H9 (cell line): Measurements from ENCODE around the gene CDX2. TPM values are rescaled to one million over a fixed set of nuclear protein-coding genes. Genes with fewer than 3 reads are reported as not detected.

ENCODE experiments used
- DNase-seq: peaks from one replicate; pipeline ENCODE4 v3.0.0-alpha.2; 2017
- H2AFZ ChIP-seq: one replicate; pipeline ENCODE4 v1.6.1; 2013; ENCODE audit warnings: mild to moderate bottlenecking, low read length, control low read depth, moderate library complexity
- H2AK5ac ChIP-seq: 2 replicates; pipeline ENCODE4 v1.6.1; 2013; ENCODE audit warnings: low read length, control low read depth, mixed read lengths; ENCODE audit not compliant: insufficient read length
- H2BK120ac ChIP-seq: one replicate; pipeline ENCODE4 v1.6.1; 2013; ENCODE audit warnings: low read depth, mild to moderate bottlenecking, low read length, control low read depth, inconsistent platforms; ENCODE audit not compliant: poor library complexity, severe bottlenecking
- H2BK12ac ChIP-seq: 2 replicates; pipeline ENCODE4 v1.6.1; 2013; ENCODE audit warnings: low read length, control low read depth, mixed read lengths, low read depth; ENCODE audit not compliant: insufficient read length
- H2BK15ac ChIP-seq: 2 replicates; pipeline ENCODE4 v1.6.1; 2013; ENCODE audit warnings: low read depth, low read length, control low read depth
- H2BK20ac ChIP-seq: one replicate; pipeline ENCODE4 v1.6.1; 2013; ENCODE audit warnings: low read depth, mild to moderate bottlenecking, low read length, control low read depth, inconsistent platforms; ENCODE audit not compliant: poor library complexity, severe bottlenecking
- H2BK5ac ChIP-seq: 2 replicates; pipeline ENCODE4 v1.6.1; 2013; ENCODE audit warnings: low read length, control low read depth, mixed read lengths; ENCODE audit not compliant: insufficient read length
- H3K14ac ChIP-seq: 2 replicates; pipeline ENCODE4 v1.6.1; 2013; ENCODE audit warnings: low read length, control low read depth; ENCODE audit not compliant: insufficient read depth
- H3K18ac ChIP-seq: 2 replicates; pipeline ENCODE4 v1.6.1; 2013; ENCODE audit warnings: low read depth, mild to moderate bottlenecking, mixed read lengths, low read length, control low read depth; ENCODE audit not compliant: insufficient read length
- H3K23ac ChIP-seq: 2 replicates; pipeline ENCODE4 v1.6.1; 2013; ENCODE audit warnings: low read length, control low read depth, mixed read lengths, low read depth; ENCODE audit not compliant: insufficient read length
- H3K23me2 ChIP-seq: 2 replicates; pipeline ENCODE4 v1.6.1; 2013; ENCODE audit warnings: low read depth, mild to moderate bottlenecking, mixed read lengths, low read length, control low read depth; ENCODE audit not compliant: insufficient read length, poor library complexity, severe bottlenecking
- H3K27ac ChIP-seq: 2 replicates; pipeline ENCODE4 v1.5.1; 2013; ENCODE audit warnings: low read length, control low read depth, mixed read lengths, low read depth; ENCODE audit not compliant: insufficient read length
- H3K27me3 ChIP-seq: 2 replicates; pipeline ENCODE4 v1.6.1; 2013; ENCODE audit warnings: low read length, control low read depth, inconsistent platforms; ENCODE audit not compliant: insufficient read depth
- H3K4ac ChIP-seq: 2 replicates; pipeline ENCODE4 v1.6.1; 2013; ENCODE audit warnings: low read depth, mild to moderate bottlenecking, control low read depth, inconsistent platforms, low read length, moderate library complexity
- H3K4me1 ChIP-seq: 2 replicates; pipeline ENCODE4 v1.6.1; 2013; ENCODE audit warnings: low read length, control low read depth, inconsistent platforms; ENCODE audit not compliant: insufficient read depth
- H3K4me2 ChIP-seq: 2 replicates; pipeline ENCODE4 v1.6.1; 2013; ENCODE audit warnings: low read length, control low read depth, mixed read lengths; ENCODE audit not compliant: insufficient read length, insufficient read depth
- H3K56ac ChIP-seq: 2 replicates; pipeline ENCODE4 v1.6.1; 2013; ENCODE audit warnings: low read depth, mild to moderate bottlenecking, mixed read lengths, low read length, control low read depth; ENCODE audit not compliant: insufficient read length
- H3K79me1 ChIP-seq: 2 replicates; pipeline ENCODE4 v1.6.1; 2013; ENCODE audit warnings: low read depth, mild to moderate bottlenecking, moderate library complexity, low read length, control low read depth, inconsistent platforms; ENCODE audit not compliant: insufficient read depth, poor library complexity, severe bottlenecking
- H3K79me2 ChIP-seq: 2 replicates; pipeline ENCODE4 v1.6.1; 2013; ENCODE audit warnings: low read length, control low read depth, inconsistent platforms; ENCODE audit not compliant: insufficient read depth
- H3K9ac ChIP-seq: 2 replicates; pipeline ENCODE4 v1.6.1; 2013; ENCODE audit warnings: low read length, control low read depth, mixed read lengths; ENCODE audit not compliant: insufficient read length; ENCODE audit errors: extremely low read depth
- H3K9me3 ChIP-seq: one replicate; pipeline ENCODE4 v1.6.1; 2013; ENCODE audit warnings: low read depth, low read length, inconsistent platforms; ENCODE audit not compliant: control insufficient read depth
- H3T11ph ChIP-seq: one replicate; pipeline ENCODE4 v1.6.1; 2013; ENCODE audit warnings: mild to moderate bottlenecking, low read length, control low read depth, inconsistent platforms
- H4K20me1 ChIP-seq: one replicate; pipeline ENCODE4 v1.6.1; 2013; ENCODE audit not compliant: control insufficient read depth, insufficient read length, insufficient read depth
- H4K5ac ChIP-seq: 2 replicates; pipeline ENCODE4 v1.6.1; 2013; ENCODE audit warnings: low read depth, mild to moderate bottlenecking, mixed read lengths, low read length, control low read depth; ENCODE audit not compliant: insufficient read length
- H4K8ac ChIP-seq: replicated peaks from 2 replicates; pipeline ENCODE4 v1.6.1; 2013; ENCODE audit warnings: low read length, control low read depth, mixed read lengths, low read depth; ENCODE audit not compliant: insufficient read length
- H4K91ac ChIP-seq: 2 replicates; pipeline ENCODE4 v1.6.1; 2013; ENCODE audit warnings: low read depth, mild to moderate bottlenecking, moderate library complexity, mixed read lengths, low read length, control low read depth; ENCODE audit not compliant: insufficient read length
- H3K27ac Mint-ChIP-seq, 3 experiments: 2 replicates in 2 of 3; 3 replicates in 1 of 3; pipeline ENCODE4 v1.8.0; 2020 to 2021; ENCODE audit warnings: mixed read lengths in 3 of 3, mild to moderate bottlenecking in 1 of 3, moderate library complexity in 1 of 3
- H3K27me3 Mint-ChIP-seq: 2 replicates; pipeline ENCODE4 v1.8.0; 2021; ENCODE audit warnings: low read depth, mild to moderate bottlenecking, moderate library complexity, mixed read lengths
- H3K36me3 Mint-ChIP-seq, 3 experiments: 2 replicates in 2 of 3; 3 replicates in 1 of 3; pipeline ENCODE4 v1.8.0; 2020 to 2021; ENCODE audit warnings: low read depth in 3 of 3, mixed read lengths in 3 of 3; ENCODE audit not compliant: insufficient read depth in 1 of 3
- H3K4me1 Mint-ChIP-seq, 2 experiments: 2 replicates each; pipeline ENCODE4 v1.8.0; 2020; ENCODE audit warnings: mixed read lengths in 2 of 2
- H3K4me3 Mint-ChIP-seq, 2 experiments: 2 replicates in 1 of 2; 3 replicates in 1 of 2; pipeline ENCODE4 v1.8.0; 2020 to 2021; ENCODE audit warnings: mild to moderate bottlenecking in 2 of 2, mixed read lengths in 2 of 2, moderate library complexity in 1 of 2
- H3K9me3 Mint-ChIP-seq, 2 experiments: 2 replicates in 1 of 2; 3 replicates in 1 of 2; pipeline ENCODE4 v1.8.0; 2020; ENCODE audit warnings: mild to moderate bottlenecking in 2 of 2, mixed read lengths in 2 of 2, moderate library complexity in 1 of 2
- CTCF ChIP-seq: fragments of 200-600 bp; sonication (generic); conservative IDR thresholded peaks from 3 replicates; pipeline ENCODE4 v1.8.0; 2021; ENCODE audit warnings: antibody characterized with exemption, mild to moderate bottlenecking
- WGBS: extraction: QIAGEN DNeasy Blood & Tissue Kit; methylation state at CpG from one replicate; pipeline ENCODE4 v1.1.7; 2013; ENCODE audit warnings: missing lambda C conversion rate, low lambda C conversion rate, mixed read lengths; ENCODE audit not compliant: insufficient read length; ENCODE audit errors: extremely low coverage; 5-methylcytosine and 5-hydroxymethylcytosine counted together
- total RNA-seq: library from RNA; stranded (reverse); gene quantifications from 2 replicates; pipeline ENCODE4 v1.2.1, GENCODE V29; 2021

The CDX2 gene
- total RNA-seq, 1 experiment from 2014 or later = not detected

DNA sequence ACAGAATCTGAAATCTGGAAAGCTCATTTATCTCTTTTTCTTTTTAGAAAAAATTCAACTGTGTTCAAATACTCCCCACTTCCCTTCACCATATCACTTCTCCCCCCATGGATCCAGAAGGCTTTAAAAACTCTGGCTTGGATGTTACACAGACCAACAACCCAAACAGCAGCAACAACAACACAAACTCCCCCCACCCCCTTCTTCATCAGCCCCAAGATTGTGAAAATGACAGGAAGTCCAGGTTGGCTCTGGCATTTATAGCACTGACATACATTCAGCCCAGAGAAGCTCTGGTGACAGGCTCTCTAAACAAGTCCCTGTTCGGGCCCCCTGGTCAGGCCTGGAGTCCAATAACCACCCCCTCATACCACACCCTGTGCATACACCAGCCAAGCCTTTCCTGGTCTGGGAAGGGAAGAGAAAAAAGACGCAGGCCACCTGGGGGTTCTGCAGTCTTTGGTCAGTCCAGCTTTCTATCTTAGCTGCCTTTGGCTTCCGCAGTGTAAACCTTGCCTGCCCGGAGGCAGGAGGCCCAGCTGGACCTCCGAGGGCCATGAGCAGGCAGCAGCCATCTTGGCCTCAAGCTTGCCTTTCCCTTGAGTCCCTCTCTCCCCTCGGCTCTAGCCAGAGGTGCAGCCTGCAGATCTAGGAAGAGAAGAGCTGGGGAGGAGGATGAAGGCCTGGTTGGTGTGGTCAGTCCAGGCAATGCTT is 6.8 kb downstream of the CDX2 start:
- no peak overlapping the region for H2AK5ac ChIP-seq
- H3K27me3 Mint-ChIP-seq = peaks cover 100% of the 10 kb centered on the region
- H3K27ac ChIP-seq = no peak overlapping the region
- H3K4me1 ChIP-seq = peaks cover 5% of the 10 kb centered on the region; the same call in 1 of the 2 replicates
- H3K4ac ChIP-seq = no peak overlapping the region
- no peaks in the 10 kb centered on the region for H3K79me2 ChIP-seq
- H3K18ac ChIP-seq = no peak overlapping the region
- H2BK20ac ChIP-seq = no peak overlapping the region
- H3K4me1 Mint-ChIP-seq = peaks cover 22 to 37% of the 10 kb centered on the region in 2 experiments
- DNase-seq = peak; percentile 60
- H4K91ac ChIP-seq = no peak overlapping the region
- no peak for TF ChIP-seq CTCF
- H2BK12ac ChIP-seq = no peak overlapping the region
- H4K20me1 ChIP-seq = no peaks in the 10 kb centered on the region
- H2AFZ ChIP-seq = no peak overlapping the region
- no peak overlapping the region for H4K5ac ChIP-seq
- no peak overlapping the region for H4K8ac ChIP-seq
- no peak overlapping the region for H3K56ac ChIP-seq
- H2BK5ac ChIP-seq = no peak overlapping the region
- H2BK15ac ChIP-seq = no peak overlapping the region
- no peaks in the 10 kb centered on the region for H3K79me1 ChIP-seq
- no peak overlapping the region for H2BK120ac ChIP-seq
- no peak overlapping the region for H3T11ph ChIP-seq
- WGBS = no CpG with 5 or more reads among the region's 6 CpGs
- no peaks in the 10 kb centered on the region for H3K36me3 Mint-ChIP-seq
- H3K23ac ChIP-seq = no peak overlapping the region
- peaks cover 4 to 16% of the 10 kb centered on the region in 2 experiments for H3K9me3 Mint-ChIP-seq
- no peaks in the 10 kb centered on the region for H3K9me3 ChIP-seq
- H3K9ac ChIP-seq = no peak overlapping the region
- peak overlapping the region in 1 of 2 experiments; percentile 65; a peak in 3 of 5 replicates for H3K4me3 Mint-ChIP-seq
- H3K27ac Mint-ChIP-seq = no peak overlapping the region
- no peak overlapping the region; the same call in 1 of the 2 replicates for H3K14ac ChIP-seq
- peak overlapping the region; percentile 11 for H3K4me2 ChIP-seq
- no peaks in the 10 kb centered on the region for H3K23me2 ChIP-seq
- H3K27me3 ChIP-seq = peaks cover 92% of the 10 kb centered on the region
